Adrenal gland (tissue), 12 donors: ENCODE results near the gene RBX1. TPM values are rescaled to one million over a fixed set of nuclear protein-coding genes. Genes with fewer than 3 reads are reported as not detected.

ENCODE experiments used
- DNase-seq, 7 donors: peaks; one replicate each; pipeline ENCODE4 v3.0.0-alpha.2; 2019 to 2020
- H3K27ac ChIP-seq, 5 donors: fragments of 200-600 bp; sonication (generic) in 4 of 5; 1 replicate in 3 of 5; 2 replicates in 2 of 5; pipeline versions ENCODE4 v1.5.1 to v1.8.0; 2016 to 2020; ENCODE audit warnings: mild to moderate bottlenecking in 1 of 5
- H3K27me3 ChIP-seq: fragments of 200-600 bp; 2 replicates; pipeline ENCODE4 v1.8.0; 2021
- H3K36me3 ChIP-seq, 2 donors: fragments of 200-600 bp; replicated peaks in 1 of 2; 1 replicate in 1 of 2; 2 replicates in 1 of 2; pipeline versions ENCODE4 v1.5.1 to v1.8.0; 2018 to 2022
- H3K4me1 ChIP-seq, 2 donors: fragments of 200-600 bp; replicated peaks in 1 of 2; 1 replicate in 1 of 2; 2 replicates in 1 of 2; pipeline versions ENCODE4 v1.5.1 to v1.8.0; 2018 to 2021
- H3K4me3 ChIP-seq, 4 donors: fragments of 200-600 bp; sonication (generic) in 3 of 4; one replicate each; pipeline ENCODE4 v1.5.1; 2016 to 2018
- H3K9me3 ChIP-seq, 3 donors: fragments of 200-600 bp; sonication (generic) in 1 of 3; replicated peaks in 1 of 3; 1 replicate in 2 of 3; 2 replicates in 1 of 3; pipeline versions ENCODE4 v1.5.1 to v1.8.0; 2016 to 2021
- POLR2A ChIP-seq, 2 donors: fragments of 450-650 bp; IDR thresholded peaks; one replicate each; pipeline ENCODE4 v1.6.1; 2017; ENCODE audit warnings: antibody characterized with exemption in 2 of 2, mild to moderate bottlenecking in 2 of 2, moderate library complexity in 1 of 2
- WGBS, 4 donors: extraction: QIAGEN DNeasy Blood & Tissue Kit in 2 of 4; methylation state at CpG; one replicate each; pipeline versions ENCODE4 v1.1.5 to v1.1.7; 2013 to 2017; 5-methylcytosine and 5-hydroxymethylcytosine counted together
- intact Hi-C, 2 donors: fragments of 100-400 bp; cut with DNase I; formaldehyde crosslinking; loops; one replicate each; pipeline versions ENCODE4 v1.14.1 to v1.15.0; 2022 to 2023
- polyA plus RNA-seq, 3 donors: library from polyadenylated mRNA; stranded (reverse); fragments of 200-250 nt in 2 of 3; fragments of 350-450 nt in 1 of 3; fragmentation: Illumina TruSeq in 1 of 3; extraction: RNeasy Lipid Tissue Mini Kit (QIAGEN cat#74804) in 1 of 3; gene quantifications; one replicate each; pipeline ENCODE4 v1.2.3, GENCODE V29; 2013 to 2014
- total RNA-seq, 9 donors: library from RNA; depleted of rRNA in 4 of 9; stranded (reverse); fragments of >200 nt in 4 of 9; fragments of 120-200 nt in 1 of 9; fragmentation: NEBNext Ultra II Directional in 1 of 9; extraction: Animal tissue kit (Norgen Biotek cat#: 25700) in 1 of 9; gene quantifications; one replicate each; pipeline versions ENCODE4 v1.1.0 to v1.2.4, GENCODE V29; 2013 to 2023
- TF ChIP-seq, protein P1 (sequence below), 6 experiments: fragments of 450-650 bp in 4 of 6; fragments of 200-600 bp in 2 of 6; sonication (generic) in 1 of 6; IDR thresholded peaks; 1 replicate in 5 of 6; 2 replicates in 1 of 6; pipeline versions ENCODE4 v1.5.1 to v1.8.0; 2016 to 2021; ENCODE audit warnings: antibody characterized with exemption in 6 of 6, mild to moderate bottlenecking in 2 of 6, moderate library complexity in 1 of 6
- donor health status: healthy with polysubstance abuse.
- donor health status: Bipolar disorder and iron deficiency.
- donor health status: DM: yes; HTN: yes; CAD: no.
- donor health status: DM: no; HTN: no; CAD: no.
- donor health status: DM: no; HTN: no; CAD: no.
- donor health status: DM: yes; HTN: yes; CAD: no.

RBX1 gene
- total and polyA plus RNA-seq, 12 donors: 26.8 to 144 (median 56.6) TPM

DNA sequence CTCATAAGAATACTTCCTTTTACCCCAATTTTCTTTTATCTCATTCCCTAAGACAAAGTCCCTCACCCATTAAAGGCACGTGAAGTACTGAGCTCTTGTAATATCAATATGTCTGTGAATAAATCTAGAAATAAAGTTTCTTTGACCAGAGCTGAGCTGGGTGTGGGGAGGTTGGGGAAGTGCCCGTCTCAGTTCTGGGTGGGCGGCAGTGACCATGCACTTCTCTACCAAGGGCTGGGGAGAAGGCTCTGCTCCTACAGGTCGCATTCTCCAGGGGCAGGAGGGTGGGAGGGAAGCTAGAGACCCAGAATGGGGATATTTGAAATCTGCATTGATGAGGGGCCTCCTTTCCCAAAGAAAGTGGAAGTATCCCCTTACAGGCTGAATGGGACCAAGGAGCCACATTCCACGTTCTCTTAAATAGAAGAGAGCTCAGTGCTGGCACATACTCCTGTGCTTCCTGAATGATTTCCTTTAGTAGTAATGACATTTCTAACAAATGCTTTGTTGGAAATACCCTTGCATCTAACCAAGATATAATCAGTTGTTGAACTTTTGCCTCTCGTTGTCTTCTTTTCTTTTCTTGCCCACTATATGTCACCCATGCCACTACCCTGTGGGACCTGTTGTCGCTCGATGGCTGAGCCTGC is 16.1 kb downstream of the RBX1 start:
- no peak for TF ChIP-seq POLR2A (IDR thresholded peaks at IDR 0.05)
- TF ChIP-seq, protein P1, sequence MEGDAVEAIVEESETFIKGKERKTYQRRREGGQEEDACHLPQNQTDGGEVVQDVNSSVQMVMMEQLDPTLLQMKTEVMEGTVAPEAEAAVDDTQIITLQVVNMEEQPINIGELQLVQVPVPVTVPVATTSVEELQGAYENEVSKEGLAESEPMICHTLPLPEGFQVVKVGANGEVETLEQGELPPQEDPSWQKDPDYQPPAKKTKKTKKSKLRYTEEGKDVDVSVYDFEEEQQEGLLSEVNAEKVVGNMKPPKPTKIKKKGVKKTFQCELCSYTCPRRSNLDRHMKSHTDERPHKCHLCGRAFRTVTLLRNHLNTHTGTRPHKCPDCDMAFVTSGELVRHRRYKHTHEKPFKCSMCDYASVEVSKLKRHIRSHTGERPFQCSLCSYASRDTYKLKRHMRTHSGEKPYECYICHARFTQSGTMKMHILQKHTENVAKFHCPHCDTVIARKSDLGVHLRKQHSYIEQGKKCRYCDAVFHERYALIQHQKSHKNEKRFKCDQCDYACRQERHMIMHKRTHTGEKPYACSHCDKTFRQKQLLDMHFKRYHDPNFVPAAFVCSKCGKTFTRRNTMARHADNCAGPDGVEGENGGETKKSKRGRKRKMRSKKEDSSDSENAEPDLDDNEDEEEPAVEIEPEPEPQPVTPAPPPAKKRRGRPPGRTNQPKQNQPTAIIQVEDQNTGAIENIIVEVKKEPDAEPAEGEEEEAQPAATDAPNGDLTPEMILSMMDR (IDR thresholded peaks at IDR 0.05): no peak
- Histone ChIP-seq H3K4me1 (no peaks in the 10 kb centered on the region), H3K27me3 (no peaks in the 10 kb centered on the region), H3K36me3 (peaks cover 0 to 49% of the 10 kb centered on the region in 2 donors), H3K9me3 (no peaks in the 10 kb centered on the region), H3K4me3 (no peak overlapping the region), H3K27ac (no peak overlapping the region)
- intact Hi-C loops: no loop called here
- DNase-seq: no peak
- 75 to 90% (median 83%) methylated on average over 8 of the region's 8 CpGs for WGBS, 4 donors

DNA sequence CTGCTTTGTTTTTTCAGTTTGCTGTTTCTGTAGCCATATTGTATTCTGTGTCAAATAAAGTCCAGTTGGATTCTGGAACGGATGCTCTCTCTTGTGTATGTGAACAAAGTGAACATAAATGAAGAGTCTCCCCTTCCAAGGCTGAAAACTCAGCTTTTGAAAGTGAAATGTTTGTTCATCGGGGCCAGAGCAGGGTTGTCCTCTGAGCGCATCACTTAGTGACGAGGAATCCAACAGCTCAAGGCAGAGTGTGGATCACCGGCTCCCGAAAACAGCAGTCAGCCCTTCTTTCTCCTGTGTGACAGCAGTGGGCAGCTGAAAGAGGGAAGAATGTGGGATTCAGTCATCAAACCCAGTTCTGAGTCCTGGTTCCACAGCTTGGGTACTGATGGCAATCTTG is 21.4 kb downstream of the RBX1 start:
- Histone ChIP-seq H3K4me3 (no peak overlapping the region), H3K4me1 (no peaks in the 10 kb centered on the region), H3K9me3 (no peaks in the 10 kb centered on the region), H3K36me3 (peaks cover 0 to 29% of the 10 kb centered on the region in 2 donors), H3K27ac (no peak overlapping the region), H3K27me3 (no peaks in the 10 kb centered on the region)
- WGBS, 4 donors: 88 to 99% (median 96%) methylated on average over 6 of the region's 6 CpGs
- no peak for TF ChIP-seq POLR2A (IDR thresholded peaks at IDR 0.05)
- TF ChIP-seq, protein P1 (IDR thresholded peaks at IDR 0.05): no peak
- no peak for DNase-seq
- intact Hi-C loops: no loop called here

DNA sequence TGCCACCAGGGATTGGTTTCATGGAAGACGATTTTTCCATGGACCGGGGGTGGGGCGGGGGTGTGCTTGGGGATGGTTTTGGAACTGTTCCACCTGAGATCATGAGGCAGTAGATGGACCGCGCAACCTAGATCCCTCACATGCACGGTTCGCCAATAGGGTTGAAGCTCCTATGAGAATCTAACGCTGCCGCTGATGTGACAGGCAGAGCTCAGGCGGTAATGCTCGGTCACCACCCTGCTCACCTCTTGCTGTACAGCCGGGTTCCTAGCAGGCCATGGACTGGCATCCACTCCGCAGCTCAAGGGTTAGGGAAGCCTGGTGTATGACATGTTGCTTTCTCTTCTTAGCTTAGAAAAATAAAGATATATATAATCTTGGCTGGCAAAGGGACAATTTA is 22.0 kb downstream of the RBX1 start:
- intact Hi-C loops: no loop called here
- TF ChIP-seq POLR2A (IDR thresholded peaks at IDR 0.05): no peak
- TF ChIP-seq, protein P1 (IDR thresholded peaks at IDR 0.05): no peak
- no peak overlapping the region for H3K4me3 ChIP-seq
- H3K27me3 ChIP-seq: no peaks in the 10 kb centered on the region
- no peak overlapping the region for H3K27ac ChIP-seq
- H3K36me3 ChIP-seq: peaks cover 0 to 27% of the 10 kb centered on the region in 2 donors
- no peaks in the 10 kb centered on the region for H3K4me1 ChIP-seq
- H3K9me3 ChIP-seq: no peaks in the 10 kb centered on the region
- DNase-seq: no peak
- WGBS, 4 donors: 95 to 100% (median 97%) methylated on average over 6 to 13 of the region's 13 CpGs

DNA sequence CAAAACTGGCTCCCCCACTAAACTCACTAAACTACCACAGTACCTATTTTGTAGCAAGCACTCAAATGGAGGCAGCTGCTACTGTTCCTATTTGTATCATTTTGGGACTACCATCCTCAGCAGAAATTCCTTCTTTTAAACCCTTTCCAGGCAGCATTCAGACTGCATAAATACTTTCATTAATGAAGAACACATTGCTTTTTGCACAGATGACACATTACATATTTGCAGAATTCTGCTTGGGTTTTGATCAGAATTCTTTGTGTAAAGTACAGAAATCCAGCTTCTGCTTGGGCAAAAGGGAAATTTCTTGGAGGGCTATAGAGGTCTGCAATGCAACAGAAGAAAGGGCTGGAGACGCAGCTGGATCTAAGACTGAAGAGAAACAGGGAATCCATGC is 24.2 kb downstream of the RBX1 start:
- TF ChIP-seq, protein P1 (IDR thresholded peaks at IDR 0.05): no peak
- TF ChIP-seq POLR2A (IDR thresholded peaks at IDR 0.05): no peak
- Histone ChIP-seq H3K27me3 (no peaks in the 10 kb centered on the region), H3K4me1 (no peaks in the 10 kb centered on the region), H3K36me3 (peaks cover 0 to 13% of the 10 kb centered on the region in 2 donors), H3K4me3 (no peak overlapping the region), H3K9me3 (no peaks in the 10 kb centered on the region), H3K27ac (no peak overlapping the region)
- intact Hi-C loops: no loop called here
- WGBS, 4 donors: 63 to 74% (median 70%) methylated on average over 1 of the region's 1 CpG
- no peak for DNase-seq
